ENCODE results near the gene SMIM1. TPM values are rescaled to one million over a fixed set of nuclear protein-coding genes. Genes with fewer than 3 reads are reported as not detected.
"Not testable (repeated sequence)": the region's sequence is repeated elsewhere in the genome, so short reads cannot be mapped to it uniquely, and the experiment has no call there.

The SMIM1 gene, protein sequence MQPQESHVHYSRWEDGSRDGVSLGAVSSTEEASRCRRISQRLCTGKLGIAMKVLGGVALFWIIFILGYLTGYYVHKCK
- 0.73 and 1.3 TPM in 2 replicates for total RNA-seq
- long read RNA-seq = 0 reads

DNA sequence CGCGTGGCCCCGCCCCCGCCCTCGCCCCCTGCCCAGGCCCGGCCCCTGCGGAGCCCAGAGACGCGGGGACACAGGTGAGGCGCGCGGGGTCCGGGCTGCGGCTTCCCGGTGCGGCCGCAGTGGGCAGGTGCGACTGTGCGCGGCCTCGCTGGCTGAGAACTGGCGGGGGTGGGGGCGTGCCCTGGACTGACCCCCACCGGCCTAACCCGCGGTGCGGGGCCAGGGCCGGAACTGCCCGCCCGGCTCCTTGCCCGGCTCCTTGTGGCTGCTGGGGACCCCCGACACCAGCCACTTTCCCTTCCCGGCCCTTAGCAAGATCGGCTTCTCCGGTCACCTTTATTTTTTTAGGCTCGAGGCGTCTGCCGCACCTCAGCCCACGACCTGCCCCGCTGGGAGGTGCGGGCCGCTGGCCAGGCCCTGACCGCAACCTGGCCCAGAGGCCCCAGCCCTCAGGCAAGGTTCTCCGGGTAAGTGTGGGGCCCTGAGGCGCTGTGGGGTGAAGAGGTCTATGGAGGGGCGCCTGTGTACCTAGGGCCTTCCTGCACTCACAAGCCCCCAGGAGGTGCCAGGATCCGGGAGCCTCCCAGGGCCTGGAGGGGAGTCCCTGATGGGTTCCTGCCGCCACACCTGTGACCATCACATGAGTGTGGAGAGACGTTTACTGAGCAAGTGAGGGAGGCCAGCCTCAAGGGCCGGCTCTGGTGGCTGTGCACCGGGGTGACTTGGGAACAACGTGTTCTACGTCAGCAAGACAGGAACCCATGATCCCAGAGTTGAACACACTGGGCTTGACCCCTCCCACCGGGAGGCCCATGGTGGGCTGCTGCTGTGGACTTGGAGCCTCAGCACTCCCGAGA is at the start of gene SMIM1:
Gene SMIM1, plus strand, starts transcription at position 35 of the 857 bp plus-strand sequence. CDS start 2,625 bp downstream, outside the sequence.
- no peaks in the 10 kb centered on the region for H3K36me3 Mint-ChIP-seq (ENCODE audit: unreplicated experiment)
- H3K4me3 Mint-ChIP-seq (ENCODE audit: unreplicated experiment) = peak within 1 kb of the TSS; percentile 57
- no peak for DNase-seq (ENCODE audit: extremely low spot score, unreplicated experiment)
- H3K9me3 Mint-ChIP-seq (ENCODE audit: unreplicated experiment) = no peaks in the 10 kb centered on the region
- no peak within 1 kb of the TSS for H3K27ac Mint-ChIP-seq (ENCODE audit: unreplicated experiment)
- TF ChIP-seq, protein P1, sequence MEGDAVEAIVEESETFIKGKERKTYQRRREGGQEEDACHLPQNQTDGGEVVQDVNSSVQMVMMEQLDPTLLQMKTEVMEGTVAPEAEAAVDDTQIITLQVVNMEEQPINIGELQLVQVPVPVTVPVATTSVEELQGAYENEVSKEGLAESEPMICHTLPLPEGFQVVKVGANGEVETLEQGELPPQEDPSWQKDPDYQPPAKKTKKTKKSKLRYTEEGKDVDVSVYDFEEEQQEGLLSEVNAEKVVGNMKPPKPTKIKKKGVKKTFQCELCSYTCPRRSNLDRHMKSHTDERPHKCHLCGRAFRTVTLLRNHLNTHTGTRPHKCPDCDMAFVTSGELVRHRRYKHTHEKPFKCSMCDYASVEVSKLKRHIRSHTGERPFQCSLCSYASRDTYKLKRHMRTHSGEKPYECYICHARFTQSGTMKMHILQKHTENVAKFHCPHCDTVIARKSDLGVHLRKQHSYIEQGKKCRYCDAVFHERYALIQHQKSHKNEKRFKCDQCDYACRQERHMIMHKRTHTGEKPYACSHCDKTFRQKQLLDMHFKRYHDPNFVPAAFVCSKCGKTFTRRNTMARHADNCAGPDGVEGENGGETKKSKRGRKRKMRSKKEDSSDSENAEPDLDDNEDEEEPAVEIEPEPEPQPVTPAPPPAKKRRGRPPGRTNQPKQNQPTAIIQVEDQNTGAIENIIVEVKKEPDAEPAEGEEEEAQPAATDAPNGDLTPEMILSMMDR (IDR thresholded peaks at IDR 0.05) = no peak
- H3K4me1 Mint-ChIP-seq (ENCODE audit: unreplicated experiment) = peaks cover 16% of the 10 kb centered on the region
- H3K27me3 Mint-ChIP-seq (ENCODE audit: unreplicated experiment) = no peaks in the 10 kb centered on the region

DNA sequence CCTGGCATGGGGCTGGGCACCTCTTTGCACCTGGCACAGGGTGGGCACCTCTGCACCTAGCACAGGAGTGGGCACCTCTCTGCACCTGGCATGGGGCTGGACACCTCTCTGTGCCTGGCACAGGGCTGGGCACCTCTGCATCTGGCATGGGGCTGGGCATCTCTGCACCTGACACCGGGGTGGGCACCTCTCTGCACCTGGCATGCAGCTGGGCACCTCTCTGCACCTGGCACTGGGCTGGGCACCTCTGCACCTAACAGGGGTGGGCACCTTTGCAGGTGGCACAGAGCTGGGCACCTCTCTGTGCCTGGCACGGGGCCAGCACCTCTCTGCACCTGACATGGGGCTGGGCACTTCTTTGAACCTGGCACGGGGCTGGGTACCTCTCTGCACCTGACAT is 49.7 kb upstream of the SMIM1 start:
- H3K9me3 Mint-ChIP-seq (ENCODE audit: unreplicated experiment) = no peaks in the 10 kb centered on the region
- no peak for DNase-seq (ENCODE audit: extremely low spot score, unreplicated experiment)
- no peaks in the 10 kb centered on the region for H3K36me3 Mint-ChIP-seq (ENCODE audit: unreplicated experiment)
- TF ChIP-seq, protein P1 (IDR thresholded peaks at IDR 0.05) = no peak
- H3K4me3 Mint-ChIP-seq (ENCODE audit: unreplicated experiment) = no peak overlapping the region
- no peaks in the 10 kb centered on the region for H3K27me3 Mint-ChIP-seq (ENCODE audit: unreplicated experiment)
- no peak overlapping the region for H3K27ac Mint-ChIP-seq (ENCODE audit: unreplicated experiment)
- H3K4me1 Mint-ChIP-seq (ENCODE audit: unreplicated experiment) = peaks cover 2% of the 10 kb centered on the region

DNA sequence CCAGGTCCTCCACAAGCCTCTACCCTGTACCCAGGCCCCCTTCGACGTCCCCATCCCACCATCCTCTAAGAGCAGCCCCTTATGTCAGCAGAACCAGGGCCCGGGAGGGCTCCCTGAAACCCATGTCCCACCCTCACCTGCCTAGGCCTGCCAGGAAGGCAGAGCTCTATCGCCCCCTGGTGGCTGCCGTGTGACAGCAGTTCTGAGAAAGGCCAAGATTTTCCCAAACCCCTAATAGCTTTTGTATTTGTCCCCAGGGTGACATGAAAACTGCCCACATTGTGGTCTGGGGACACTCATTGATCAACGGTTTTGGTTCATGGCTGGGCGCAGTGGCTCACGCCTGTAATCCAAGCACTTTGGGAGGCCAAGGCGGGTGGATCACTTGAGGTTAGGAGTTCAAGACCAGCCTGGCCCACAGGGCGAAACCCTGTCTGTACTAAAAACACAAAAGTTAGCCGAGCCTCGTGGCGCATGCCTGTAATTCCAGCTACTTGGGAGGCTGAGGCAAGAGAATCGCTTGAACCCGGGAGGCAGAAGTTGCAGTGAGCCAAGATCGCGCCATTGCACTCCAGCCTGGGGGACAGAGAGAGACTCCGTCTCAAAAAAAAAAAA is 48.0 kb upstream of the SMIM1 start:
- peak; percentile 91 for DNase-seq (ENCODE audit: extremely low spot score, unreplicated experiment)
- not testable (repeated sequence) for H3K27ac Mint-ChIP-seq (ENCODE audit: unreplicated experiment)

DNA sequence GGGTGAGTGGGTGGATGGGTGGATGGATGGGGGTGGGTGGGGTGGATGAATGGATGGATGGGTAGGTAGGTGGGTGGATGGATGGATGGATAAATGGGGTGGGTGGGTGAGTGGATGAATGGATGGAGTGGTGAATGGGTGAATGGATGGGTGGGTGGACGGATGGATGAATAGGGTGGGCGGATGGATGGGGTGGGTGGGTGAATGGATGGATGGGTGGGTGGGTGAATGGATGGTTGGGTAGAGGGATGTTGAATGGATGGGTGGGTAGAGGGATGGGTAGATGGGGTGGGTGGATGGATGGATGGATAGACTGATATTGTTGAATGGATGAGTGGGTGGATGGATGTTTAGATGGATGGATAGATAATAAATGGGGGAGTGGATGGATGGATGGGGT is 47.2 kb upstream of the SMIM1 start:
- no peaks in the 10 kb centered on the region for H3K27me3 Mint-ChIP-seq (ENCODE audit: unreplicated experiment)
- no peaks in the 10 kb centered on the region for H3K9me3 Mint-ChIP-seq (ENCODE audit: unreplicated experiment)
- TF ChIP-seq, protein P1 (IDR thresholded peaks at IDR 0.05) = no peak
- no peak for DNase-seq (ENCODE audit: extremely low spot score, unreplicated experiment)
- no peak overlapping the region for H3K27ac Mint-ChIP-seq (ENCODE audit: unreplicated experiment)
- H3K36me3 Mint-ChIP-seq (ENCODE audit: unreplicated experiment) = no peaks in the 10 kb centered on the region
- peaks cover 2% of the 10 kb centered on the region for H3K4me1 Mint-ChIP-seq (ENCODE audit: unreplicated experiment)
- H3K4me3 Mint-ChIP-seq (ENCODE audit: unreplicated experiment) = no peak overlapping the region

More for the DNA sequence above, 48.0 kb upstream of the SMIM1 start:
- TF ChIP-seq, protein P1 (IDR thresholded peaks at IDR 0.05) = peak; percentile 96
- not testable (repeated sequence) for H3K4me3 Mint-ChIP-seq (ENCODE audit: unreplicated experiment); H3K4me1 Mint-ChIP-seq (ENCODE audit: unreplicated experiment); H3K9me3 Mint-ChIP-seq (ENCODE audit: unreplicated experiment); H3K27me3 Mint-ChIP-seq (ENCODE audit: unreplicated experiment); H3K36me3 Mint-ChIP-seq (ENCODE audit: unreplicated experiment)

Measured in osteocyte (in vitro differentiated cells).